K562 (cell line): ENCODE measurements around the gene SRPX. TPM values are rescaled to one million over a fixed set of nuclear protein-coding genes. Genes with fewer than 3 reads are reported as not detected.
A peak's percentile ranks its signal among the peaks of the same experiment; 100 is the strongest.

ENCODE experiments used
- ATAC-seq: fragments of 200-7000 bp; cut with Tn5 transposase; 3 replicates; pipeline ENCODE4 v1.9.1; 2020; ENCODE audit warnings: moderate library complexity
- BruUV-seq: library from RNA; stranded (reverse); fragments of 400-500 nt; replicated peaks from 2 replicates; lab custom pipeline; 2021; lab: Mats Ljungman, UMichigan
- CTCF ChIA-PET: fragments of 300-600 bp; formaldehyde crosslinking; extraction: SDS; loops from one replicate; lab custom pipeline; 2021; ENCODE audit warnings: low intra/inter-chr PET ratio; lab: Yijun Ruan, JAX
- POLR2A ChIA-PET: fragments of 300-600, 350-650 bp; sonication (Branson Sonifier 250); formaldehyde crosslinking; extraction: SDS; loops from one replicate; lab custom pipeline; 2021; ENCODE audit warnings: antibody characterized with exemption, inconsistent platforms; lab: Yijun Ruan, JAX
- DNase-seq, 4 experiments: peaks; one replicate each; pipeline versions ENCODE4 v3.0.0 to v3.0.0-alpha.2; 2011 to 2018; ENCODE audit warnings: low spot score in 3 of 4, mixed read lengths in 3 of 4; ENCODE audit errors: extremely low read depth in 1 of 4
- FAIRE-seq: peaks from 2 replicates; lab custom pipeline; 2011; peaks lifted over from hg19 to GRCh38; lab: Jason Lieb, UNC
- H2AFZ ChIP-seq: 2 replicates; pipeline ENCODE4 v1.6.0; 2011; ENCODE audit warnings: low read depth, low read length, control low read depth, inconsistent platforms
- H3K27ac ChIP-seq: fragments of 200-600 bp; 3 replicates; pipeline ENCODE4 v1.8.0; 2011; ENCODE audit warnings: low read depth, mild to moderate bottlenecking, control low read depth, inconsistent platforms, low read length, moderate library complexity, mixed read lengths; ENCODE audit errors: extremely low read depth
- H3K27me3 ChIP-seq, 2 experiments: fragments of 300-600 bp in 1 of 2; 2 replicates in 1 of 2; 3 replicates in 1 of 2; pipeline versions ENCODE4 v1.6.0 to v1.8.0; 2011; ENCODE audit warnings: inconsistent platforms in 2 of 2, low read length in 2 of 2, mild to moderate bottlenecking in 1 of 2, mixed read lengths in 1 of 2, moderate library complexity in 1 of 2; ENCODE audit not compliant: control insufficient read depth in 2 of 2, insufficient read depth in 2 of 2
- H3K36me3 ChIP-seq: fragments of 300-600 bp; 3 replicates; pipeline ENCODE4 v1.8.0; 2011; ENCODE audit warnings: mild to moderate bottlenecking, low read length, inconsistent platforms; ENCODE audit not compliant: control insufficient read depth, insufficient read depth
- H3K4me1 ChIP-seq, 2 experiments: fragments of 200-600 bp in 1 of 2; replicated peaks in 1 of 2; 2 replicates in 1 of 2; 3 replicates in 1 of 2; pipeline versions ENCODE4 v1.5.1 to v1.8.0; 2011; ENCODE audit warnings: inconsistent platforms in 2 of 2, low read length in 2 of 2, mild to moderate bottlenecking in 1 of 2, mixed read lengths in 1 of 2, moderate library complexity in 1 of 2; ENCODE audit not compliant: control insufficient read depth in 2 of 2, insufficient read depth in 2 of 2
- H3K4me2 ChIP-seq: 2 replicates; pipeline ENCODE4 v1.6.1; 2011; ENCODE audit warnings: low read length, control low read depth, inconsistent platforms, mixed read lengths; ENCODE audit not compliant: insufficient read depth
- H3K4me3 ChIP-seq: fragments of 200-600 bp; sonication (generic), shearing (Covaris generic); 2 replicates; pipeline ENCODE4 v1.5.1; 2016; ENCODE audit warnings: control low read depth, inconsistent platforms
- H3K79me2 ChIP-seq: fragments of 200-600 bp; 3 replicates; pipeline ENCODE4 v1.8.0; 2011; ENCODE audit warnings: low read length, inconsistent platforms; ENCODE audit not compliant: control insufficient read depth, insufficient read depth
- H3K9ac ChIP-seq, 2 experiments: 2 replicates each; pipeline versions ENCODE4 v1.6.0 to v1.6.1; 2011; ENCODE audit warnings: low read depth in 2 of 2, low read length in 2 of 2, control low read depth in 1 of 2, inconsistent platforms in 1 of 2, mild to moderate bottlenecking in 1 of 2, mixed read lengths in 1 of 2; ENCODE audit not compliant: insufficient read depth in 1 of 2
- H3K9me1 ChIP-seq: one replicate; pipeline ENCODE4 v1.6.0; 2011; ENCODE audit warnings: inconsistent platforms, mild to moderate bottlenecking, low read length, moderate library complexity; ENCODE audit not compliant: control insufficient read depth, insufficient read depth
- H3K9me3 ChIP-seq: replicated peaks from 2 replicates; pipeline ENCODE4 v1.5.1; 2011; ENCODE audit warnings: low read depth, low read length, inconsistent platforms; ENCODE audit not compliant: control insufficient read depth, insufficient read depth
- H4K20me1 ChIP-seq: replicated peaks from 2 replicates; pipeline ENCODE4 v1.6.1; 2011; ENCODE audit warnings: low read length, inconsistent platforms, mixed read lengths; ENCODE audit not compliant: control insufficient read depth, insufficient read depth
- CCAR2 ChIP-seq: fragments of 200-400 bp; formaldehyde crosslinking; IDR thresholded peaks from 2 replicates; pipeline ENCODE4 v1.6.1; 2017; ENCODE audit warnings: mild to moderate bottlenecking, low read depth, low read length
- LCOR ChIP-seq: sonication (generic); formaldehyde crosslinking; IDR thresholded peaks from 2 replicates; pipeline ENCODE4 v1.8.0; 2022; ENCODE audit warnings: mild to moderate bottlenecking, missing genetic modification reagents
- NR2C2 ChIP-seq, 2 experiments: fragments of 200-800 bp in 1 of 2; sonication (Bioruptor generic) in 1 of 2; sonication (generic) in 1 of 2; formaldehyde crosslinking in 1 of 2; IDR thresholded peaks; 2 replicates each; pipeline versions ENCODE4 v1.6.1 to v1.8.0; 2016 to 2022; ENCODE audit warnings: mild to moderate bottlenecking in 1 of 2, missing compliant biosample characterization in 1 of 2, missing genetic modification characterization in 1 of 2, missing genetic modification reagents in 1 of 2
- RBM34 ChIP-seq: fragments of 200-400 bp; formaldehyde crosslinking; IDR thresholded peaks from 2 replicates; pipeline ENCODE4 v1.6.1; 2018; ENCODE audit warnings: low read length, borderline replicate concordance; ENCODE audit not compliant: insufficient read depth
- SMC3 ChIP-seq: conservative IDR thresholded peaks from 2 replicates; pipeline ENCODE4 v1.6.1; 2011; ENCODE audit warnings: low read depth, low read length, improper control_type of control experiment; ENCODE audit not compliant: insufficient read depth
- SRSF7 ChIP-seq: fragments of 200-400 bp; formaldehyde crosslinking; optimal IDR thresholded peaks from 2 replicates; pipeline ENCODE3; 2017; ENCODE audit warnings: mild to moderate bottlenecking, low read depth, low read length
- WGBS: fragments of 100-300 bp; shearing (Covaris generic); methylation state at CpG from one replicate; pipeline ENCODE4 v1.1.6; 2016; ENCODE audit warnings: low coverage, mixed read lengths; ENCODE audit not compliant: insufficient coverage; ENCODE audit errors: missing lambda C conversion rate; 5-methylcytosine and 5-hydroxymethylcytosine counted together
- in situ Hi-C: fragments of 300-500 bp; cut with MboI; formaldehyde crosslinking; loops from 4 replicates; pipeline ENCODE4 v1.15.0; 2018; ENCODE audit warnings: inconsistent platforms, mixed read lengths
- intact Hi-C: fragments of 100-400 bp; cut with micrococcal nuclease; formaldehyde crosslinking; loops from 2 replicates; pipeline ENCODE4 v1.14.2; 2022
- polyA plus RNA-seq, 8 experiments: library from polyadenylated mRNA; depleted of rRNA in 4 of 8; stranded (reverse) in 5 of 8; unstranded in 3 of 8; fragments of >200 nt; fragmentation: Nextera tagmentation in 2 of 8; fragmentation: Illumina TruSeq in 1 of 8; extraction: Ambion mirVana in 2 of 8; extraction: Trizol in 1 of 8; gene quantifications; 2 replicates each; pipeline versions ENCODE4 v1.2.1 to v1.2.3, GENCODE V29; 2011 to 2014; ENCODE audit warnings: inconsistent platforms in 1 of 8, missing spikeins in 1 of 8
- total RNA-seq, 7 experiments: library from RNA; depleted of rRNA in 6 of 7; stranded (reverse); fragments of >200 nt in 6 of 7; fragmentation: Illumina TruSeq in 2 of 7; extraction: Trizol in 2 of 7; gene quantifications; 2 replicates each; pipeline versions ENCODE4 v1.2.1 to v1.2.3, GENCODE V29; 2011 to 2021; ENCODE audit warnings: low replicate concordance in 1 of 7
- TF ChIP-seq, protein P1 (sequence below): fragments of 250-450 bp; sonication (Bioruptor Pico); IDR thresholded peaks from 2 replicates; pipeline ENCODE4 v1.5.1; 2021; ENCODE audit warnings: mild to moderate bottlenecking
- TF ChIP-seq, protein P2 (sequence below): fragments of 250-450 bp; sonication (Bioruptor Pico); IDR thresholded peaks from 2 replicates; pipeline ENCODE4 v1.4.0; 2020; ENCODE audit warnings: mild to moderate bottlenecking, moderate library complexity
- TF ChIP-seq, protein P3 (sequence below): conservative IDR thresholded peaks from 2 replicates; pipeline ENCODE4 v1.6.1; 2011; ENCODE audit warnings: low read depth, mild to moderate bottlenecking, low read length; ENCODE audit not compliant: control insufficient read depth
- TF ChIP-seq, protein P4 (sequence below): fragments of 250-450 bp; sonication (Bioruptor Pico); IDR thresholded peaks from 2 replicates; pipeline ENCODE4 v1.5.0; 2020; ENCODE audit warnings: mild to moderate bottlenecking, borderline replicate concordance
- TF ChIP-seq, protein P5 (sequence below): fragments of 450-650 bp; IDR thresholded peaks from 2 replicates; pipeline ENCODE4 v1.6.1; 2016

Gene SRPX
- total and polyA plus RNA-seq, 9 of the 15 experiments (the other 6 are each of a cell fraction or from before 2014, with no cell fraction given) = 0.11 to 0.77 (median 0.38) TPM; not detected in 2

DNA sequence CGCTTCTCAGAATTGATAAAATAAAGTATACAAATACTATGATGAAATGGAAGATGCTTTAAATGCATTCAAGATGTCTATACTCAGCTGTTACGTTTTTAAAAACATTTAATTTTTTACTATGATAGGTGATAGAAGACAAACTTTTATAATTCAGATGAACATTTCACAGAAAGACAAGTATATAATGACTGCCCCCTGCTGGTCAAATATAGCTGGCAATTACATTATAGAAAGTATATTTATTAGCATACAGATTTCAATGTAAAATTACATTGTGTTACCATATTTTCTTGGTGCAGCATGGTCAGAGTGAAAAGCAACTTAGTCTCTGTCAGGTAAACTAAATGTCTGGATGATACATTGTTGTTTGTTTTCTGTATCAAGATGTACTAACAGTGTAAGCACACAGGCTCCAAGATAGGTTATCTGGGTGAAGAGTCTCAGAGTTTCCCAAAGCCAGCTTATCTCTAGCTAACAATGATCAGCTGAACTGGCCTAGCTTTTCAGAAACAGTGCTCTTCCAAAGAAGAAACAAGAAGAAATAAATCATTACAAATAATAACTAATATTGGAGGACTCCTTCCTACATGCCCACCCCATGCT, 54.1 kb downstream of the SRPX start (continued):
- TF ChIP-seq, protein P1, sequence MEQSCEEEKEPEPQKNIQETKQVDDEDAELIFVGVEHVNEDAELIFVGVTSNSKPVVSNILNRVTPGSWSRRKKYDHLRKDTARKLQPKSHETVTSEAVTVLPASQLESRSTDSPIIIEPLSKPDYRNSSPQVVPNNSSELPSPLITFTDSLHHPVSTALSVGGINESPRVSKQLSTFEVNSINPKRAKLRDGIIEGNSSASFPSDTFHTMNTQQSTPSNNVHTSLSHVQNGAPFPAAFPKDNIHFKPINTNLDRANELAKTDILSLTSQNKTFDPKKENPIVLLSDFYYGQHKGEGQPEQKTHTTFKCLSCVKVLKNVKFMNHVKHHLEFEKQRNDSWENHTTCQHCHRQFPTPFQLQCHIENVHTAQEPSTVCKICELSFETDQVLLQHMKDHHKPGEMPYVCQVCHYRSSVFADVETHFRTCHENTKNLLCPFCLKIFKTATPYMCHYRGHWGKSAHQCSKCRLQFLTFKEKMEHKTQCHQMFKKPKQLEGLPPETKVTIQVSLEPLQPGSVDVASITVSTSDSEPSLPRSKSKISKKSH (CRISPR knock-in tag) = no peak
- TF ChIP-seq SMC3 = peak; percentile 21; the same call in 1 of the 2 replicates
- TF ChIP-seq, protein P2, sequence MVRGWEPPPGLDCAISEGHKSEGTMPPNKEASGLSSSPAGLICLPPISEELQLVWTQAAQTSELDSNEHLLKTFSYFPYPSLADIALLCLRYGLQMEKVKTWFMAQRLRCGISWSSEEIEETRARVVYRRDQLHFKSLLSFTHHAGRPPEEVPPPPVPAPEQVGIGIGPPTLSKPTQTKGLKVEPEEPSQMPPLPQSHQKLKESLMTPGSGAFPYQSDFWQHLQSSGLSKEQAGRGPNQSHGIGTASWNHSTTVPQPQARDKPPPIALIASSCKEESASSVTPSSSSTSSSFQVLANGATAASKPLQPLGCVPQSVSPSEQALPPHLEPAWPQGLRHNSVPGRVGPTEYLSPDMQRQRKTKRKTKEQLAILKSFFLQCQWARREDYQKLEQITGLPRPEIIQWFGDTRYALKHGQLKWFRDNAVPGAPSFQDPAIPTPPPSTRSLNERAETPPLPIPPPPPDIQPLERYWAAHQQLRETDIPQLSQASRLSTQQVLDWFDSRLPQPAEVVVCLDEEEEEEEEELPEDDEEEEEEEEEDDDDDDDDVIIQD (CRISPR knock-in tag) = no peak

DNA sequence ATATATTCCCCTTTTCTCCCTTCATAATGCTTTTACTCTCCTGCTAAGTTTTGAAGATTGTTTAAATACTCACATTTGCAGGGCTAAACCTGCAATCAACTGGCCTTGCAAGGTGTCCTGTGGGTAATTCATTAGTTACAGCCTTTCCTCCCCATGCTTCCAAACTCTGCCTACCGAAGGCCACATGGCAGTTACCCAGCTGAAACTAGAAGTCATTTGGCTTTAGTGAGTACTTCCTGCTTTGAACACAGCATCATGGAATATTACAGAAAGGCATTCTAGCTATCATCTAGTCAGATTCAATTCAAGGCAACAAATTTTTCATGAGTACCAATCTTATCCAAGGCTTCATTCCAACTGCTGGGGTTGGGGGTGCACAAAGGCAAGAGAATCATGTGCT, 55.6 kb downstream of the SRPX start:
- in situ Hi-C loops = loop anchor here (25.0 kb wide), 2 partner anchors 428 to 653 kb away; no protein-coding TSS in a partner anchor
- Histone ChIP-seq H3K4me3 (no peak overlapping the region), H3K9ac (no peak overlapping the region), H3K4me2 (no peak overlapping the region), H3K27ac (no peak overlapping the region), H3K9me3 (no peaks in the 10 kb centered on the region), H3K79me2 (no peaks in the 10 kb centered on the region), H3K9me1 (no peaks in the 10 kb centered on the region), H3K27me3 (no peaks in the 10 kb centered on the region), H4K20me1 (no peaks in the 10 kb centered on the region), H3K4me1 (no peaks in the 10 kb centered on the region; a peak in 1 of 5 replicates), H3K36me3 (no peaks in the 10 kb centered on the region), H2AFZ (no peak overlapping the region)
- POLR2A ChIA-PET = no interaction called here
- WGBS = 25% methylated on average over 1 of the region's 1 CpG
- FAIRE-seq (no peak), ATAC-seq (no peak), DNase-seq (no peak)
- CTCF ChIA-PET = no interaction called here
- BruUV-seq = no TSS peak
- intact Hi-C loops = no loop called here
- TF ChIP-seq SRSF7 (no peak), LCOR (no peak), NR2C2 (CRISPR knock-in tag; IDR thresholded peaks at IDR 0.05) (no peak), NR2C2 (tag; IDR thresholded peaks at IDR 0.05) (no peak), RBM34 (no peak), CCAR2 (no peak)
- TF ChIP-seq, protein P3, sequence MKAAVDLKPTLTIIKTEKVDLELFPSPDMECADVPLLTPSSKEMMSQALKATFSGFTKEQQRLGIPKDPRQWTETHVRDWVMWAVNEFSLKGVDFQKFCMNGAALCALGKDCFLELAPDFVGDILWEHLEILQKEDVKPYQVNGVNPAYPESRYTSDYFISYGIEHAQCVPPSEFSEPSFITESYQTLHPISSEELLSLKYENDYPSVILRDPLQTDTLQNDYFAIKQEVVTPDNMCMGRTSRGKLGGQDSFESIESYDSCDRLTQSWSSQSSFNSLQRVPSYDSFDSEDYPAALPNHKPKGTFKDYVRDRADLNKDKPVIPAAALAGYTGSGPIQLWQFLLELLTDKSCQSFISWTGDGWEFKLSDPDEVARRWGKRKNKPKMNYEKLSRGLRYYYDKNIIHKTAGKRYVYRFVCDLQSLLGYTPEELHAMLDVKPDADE = no peak
- TF ChIP-seq, protein P4, sequence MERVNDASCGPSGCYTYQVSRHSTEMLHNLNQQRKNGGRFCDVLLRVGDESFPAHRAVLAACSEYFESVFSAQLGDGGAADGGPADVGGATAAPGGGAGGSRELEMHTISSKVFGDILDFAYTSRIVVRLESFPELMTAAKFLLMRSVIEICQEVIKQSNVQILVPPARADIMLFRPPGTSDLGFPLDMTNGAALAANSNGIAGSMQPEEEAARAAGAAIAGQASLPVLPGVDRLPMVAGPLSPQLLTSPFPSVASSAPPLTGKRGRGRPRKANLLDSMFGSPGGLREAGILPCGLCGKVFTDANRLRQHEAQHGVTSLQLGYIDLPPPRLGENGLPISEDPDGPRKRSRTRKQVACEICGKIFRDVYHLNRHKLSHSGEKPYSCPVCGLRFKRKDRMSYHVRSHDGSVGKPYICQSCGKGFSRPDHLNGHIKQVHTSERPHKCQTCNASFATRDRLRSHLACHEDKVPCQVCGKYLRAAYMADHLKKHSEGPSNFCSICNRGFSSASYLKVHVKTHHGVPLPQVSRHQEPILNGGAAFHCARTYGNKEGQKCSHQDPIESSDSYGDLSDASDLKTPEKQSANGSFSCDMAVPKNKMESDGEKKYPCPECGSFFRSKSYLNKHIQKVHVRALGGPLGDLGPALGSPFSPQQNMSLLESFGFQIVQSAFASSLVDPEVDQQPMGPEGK (CRISPR knock-in tag) = no peak
- TF ChIP-seq, protein P5, sequence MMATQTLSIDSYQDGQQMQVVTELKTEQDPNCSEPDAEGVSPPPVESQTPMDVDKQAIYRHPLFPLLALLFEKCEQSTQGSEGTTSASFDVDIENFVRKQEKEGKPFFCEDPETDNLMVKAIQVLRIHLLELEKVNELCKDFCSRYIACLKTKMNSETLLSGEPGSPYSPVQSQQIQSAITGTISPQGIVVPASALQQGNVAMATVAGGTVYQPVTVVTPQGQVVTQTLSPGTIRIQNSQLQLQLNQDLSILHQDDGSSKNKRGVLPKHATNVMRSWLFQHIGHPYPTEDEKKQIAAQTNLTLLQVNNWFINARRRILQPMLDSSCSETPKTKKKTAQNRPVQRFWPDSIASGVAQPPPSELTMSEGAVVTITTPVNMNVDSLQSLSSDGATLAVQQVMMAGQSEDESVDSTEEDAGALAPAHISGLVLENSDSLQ = no peak
